PC-3 (cell line): ENCODE data around the gene GID4.

Source experiments
- EZH2 ChIP-seq: fragments of 300-600 bp; sonication (generic); IDR thresholded peaks from one replicate; pipeline ENCODE4 v1.6.1; 2017; ENCODE audit warnings: antibody characterized with exemption, mild to moderate bottlenecking, low read length; ENCODE audit not compliant: unreplicated experiment
- EZH2phosphoT487 ChIP-seq: fragments of 300-600 bp; sonication (generic); IDR thresholded peaks from 2 replicates; pipeline ENCODE4 v1.6.1; 2018; ENCODE audit warnings: mild to moderate bottlenecking, antibody characterized with exemption, low read length, borderline replicate concordance
- TF ChIP-seq, protein P1 (sequence below): fragments of 300-600 bp; sonication (generic); conservative IDR thresholded peaks from 2 replicates; pipeline ENCODE4 v1.5.1; 2017; ENCODE audit warnings: antibody characterized with exemption, low read depth, mild to moderate bottlenecking, low read length

DNA sequence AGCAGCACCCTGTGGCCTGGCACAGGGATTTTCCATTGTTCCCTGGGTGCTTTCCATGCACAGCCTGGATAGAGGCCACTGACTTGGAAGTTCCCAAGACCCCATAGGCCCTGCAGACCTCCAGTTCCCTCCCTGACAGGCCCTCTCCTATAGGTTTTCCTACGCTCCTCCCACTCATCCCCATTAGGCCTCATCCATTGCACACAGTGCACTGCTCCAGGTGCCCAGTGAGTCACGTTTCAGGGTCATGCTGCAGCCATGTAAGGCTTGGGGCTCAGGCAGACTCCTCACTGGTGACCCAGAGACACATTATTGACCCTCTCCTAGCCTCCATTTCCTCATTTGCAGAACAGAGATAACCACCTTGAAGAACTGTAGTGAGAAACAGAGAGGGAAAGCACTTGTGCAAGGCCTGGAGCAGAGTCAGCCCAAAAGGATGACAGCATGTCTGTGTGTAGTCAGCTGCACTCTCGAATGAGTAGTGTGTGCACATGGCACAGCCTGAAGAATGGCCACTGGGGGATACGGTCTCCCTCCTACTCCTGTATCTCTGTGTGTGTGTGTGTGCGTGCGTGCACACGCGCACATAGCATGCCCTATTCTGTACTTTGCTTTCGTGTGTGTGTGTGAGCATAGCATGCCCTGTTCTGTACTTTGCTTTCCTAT lies 39.7 kb upstream of the GID4 start:
- TF ChIP-seq, protein P1, sequence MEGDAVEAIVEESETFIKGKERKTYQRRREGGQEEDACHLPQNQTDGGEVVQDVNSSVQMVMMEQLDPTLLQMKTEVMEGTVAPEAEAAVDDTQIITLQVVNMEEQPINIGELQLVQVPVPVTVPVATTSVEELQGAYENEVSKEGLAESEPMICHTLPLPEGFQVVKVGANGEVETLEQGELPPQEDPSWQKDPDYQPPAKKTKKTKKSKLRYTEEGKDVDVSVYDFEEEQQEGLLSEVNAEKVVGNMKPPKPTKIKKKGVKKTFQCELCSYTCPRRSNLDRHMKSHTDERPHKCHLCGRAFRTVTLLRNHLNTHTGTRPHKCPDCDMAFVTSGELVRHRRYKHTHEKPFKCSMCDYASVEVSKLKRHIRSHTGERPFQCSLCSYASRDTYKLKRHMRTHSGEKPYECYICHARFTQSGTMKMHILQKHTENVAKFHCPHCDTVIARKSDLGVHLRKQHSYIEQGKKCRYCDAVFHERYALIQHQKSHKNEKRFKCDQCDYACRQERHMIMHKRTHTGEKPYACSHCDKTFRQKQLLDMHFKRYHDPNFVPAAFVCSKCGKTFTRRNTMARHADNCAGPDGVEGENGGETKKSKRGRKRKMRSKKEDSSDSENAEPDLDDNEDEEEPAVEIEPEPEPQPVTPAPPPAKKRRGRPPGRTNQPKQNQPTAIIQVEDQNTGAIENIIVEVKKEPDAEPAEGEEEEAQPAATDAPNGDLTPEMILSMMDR, result no peak
- TF ChIP-seq EZH2phosphoT487 (no peak), EZH2 (no peak)
